Activated naive CD8-positive, alpha-beta T cell treated with anti-CD3 and anti-CD28 coated beads, Interleukin-2, amount 50 U/mL, for 24 hours (primary cell): ENCODE data around the gene SLC25A21.

Experiments used
- ATAC-seq: fragments of 150-1000 bp; cut with Tn5 transposase; one replicate; pipeline ENCODE4 v1.10.0; 2021
- DNase-seq: peaks from one replicate; pipeline ENCODE4 v3.0.0; 2021
- H3K27ac Mint-ChIP-seq: one replicate; pipeline ENCODE4 v1.8.0; 2021; ENCODE audit warnings: mild to moderate bottlenecking, mixed read lengths
- H3K27me3 Mint-ChIP-seq: one replicate; pipeline ENCODE4 v1.8.0; 2021; ENCODE audit warnings: mixed read lengths
- H3K36me3 Mint-ChIP-seq: one replicate; pipeline ENCODE4 v1.8.0; 2021; ENCODE audit warnings: low read depth, mixed read lengths
- H3K4me1 Mint-ChIP-seq: one replicate; pipeline ENCODE4 v1.8.0; 2021; ENCODE audit warnings: mixed read lengths
- H3K4me3 Mint-ChIP-seq: one replicate; pipeline ENCODE4 v1.8.0; 2021; ENCODE audit warnings: mild to moderate bottlenecking, moderate library complexity, mixed read lengths
- H3K9me3 Mint-ChIP-seq: one replicate; pipeline ENCODE4 v1.8.0; 2021; ENCODE audit warnings: mixed read lengths

The SLC25A21 gene

DNA sequence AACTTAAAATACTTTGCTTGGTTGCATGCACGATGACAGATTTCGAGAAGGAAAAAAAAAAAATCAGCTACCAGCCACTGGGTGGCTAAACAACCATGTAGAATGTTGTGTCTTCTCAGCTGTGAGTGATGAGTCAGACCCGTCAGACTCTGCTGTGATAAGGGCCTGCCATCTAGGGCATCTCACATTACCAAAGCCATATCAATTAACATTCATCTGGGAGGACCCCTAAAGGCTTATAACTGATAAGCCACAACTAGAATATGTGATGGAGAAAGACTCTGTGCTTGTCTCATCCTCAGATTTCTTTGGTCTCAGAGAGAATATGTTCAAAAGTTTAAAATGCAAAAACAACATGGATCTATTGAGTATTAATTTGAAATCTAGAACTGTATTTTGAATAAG lies 399.3 kb downstream of the SLC25A21 start:
- ATAC-seq (no peak), DNase-seq (no peak)
- Mint-ChIP-seq H3K9me3 (no peaks in the 10 kb centered on the region), H3K36me3 (no peaks in the 10 kb centered on the region), H3K4me1 (no peaks in the 10 kb centered on the region), H3K4me3 (no peak overlapping the region), H3K27me3 (no peaks in the 10 kb centered on the region), H3K27ac (no peak overlapping the region)

DNA sequence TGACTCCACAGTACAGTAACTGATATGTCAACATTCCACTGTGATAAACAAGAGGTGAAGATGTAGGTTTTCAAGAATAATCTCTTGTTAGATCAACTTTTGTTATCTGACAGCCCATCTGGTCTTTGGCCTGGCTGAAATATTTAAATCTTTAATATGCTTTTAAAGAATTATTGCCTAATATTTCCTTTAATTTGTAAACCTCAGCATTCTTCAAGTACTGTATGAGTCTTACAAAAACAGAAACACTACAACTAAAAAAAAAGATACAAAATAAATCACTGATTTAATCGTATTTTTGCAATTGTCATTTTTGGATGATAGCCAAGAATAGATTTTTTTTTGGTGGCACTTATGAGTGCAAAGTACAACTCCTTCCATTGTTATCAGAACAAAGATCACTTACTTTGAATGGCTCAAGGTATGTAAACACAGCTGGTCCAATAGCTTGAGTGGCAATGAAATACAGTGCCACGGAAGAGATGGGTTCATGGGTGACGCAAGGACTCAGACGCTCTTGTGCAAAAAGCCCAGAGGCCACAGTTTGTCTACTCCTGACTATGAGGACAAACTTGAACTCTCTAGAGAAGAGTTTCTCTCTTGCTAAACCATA lies 401.3 kb downstream of the SLC25A21 start:
- H3K4me3 Mint-ChIP-seq, result no peak overlapping the region

DNA sequence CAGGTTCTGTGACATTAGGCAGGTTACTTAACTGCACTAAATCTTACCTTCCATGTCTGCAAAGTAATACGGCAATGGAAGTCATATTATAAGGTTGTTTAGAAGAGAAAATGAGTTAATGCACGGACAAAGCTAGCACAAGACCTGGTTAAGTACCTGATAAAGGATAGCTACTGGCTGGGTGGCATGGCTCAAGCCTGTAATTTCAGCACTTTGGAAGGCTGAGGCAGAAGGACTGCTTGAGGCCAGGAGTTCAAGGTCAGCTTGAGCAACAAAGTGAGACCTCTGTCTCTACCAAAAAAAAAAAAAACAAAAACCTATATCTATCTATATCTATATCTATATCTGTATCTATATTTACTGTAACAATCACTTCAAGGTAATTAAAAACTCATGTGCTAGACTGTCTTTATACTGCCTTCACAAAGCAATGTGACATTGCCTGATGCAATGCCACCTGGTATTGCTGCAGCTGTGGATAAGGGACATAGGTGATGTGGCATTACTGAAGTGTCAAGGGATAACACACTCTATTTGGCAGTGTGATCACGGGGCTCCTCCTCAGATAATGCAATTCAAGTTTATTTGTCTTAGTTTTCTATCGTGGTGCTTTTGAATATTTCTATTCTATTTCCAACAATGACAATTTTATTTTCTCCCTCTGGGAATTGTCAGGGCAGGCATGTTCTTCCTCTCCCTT lies 403.6 kb downstream of the SLC25A21 start:
- Mint-ChIP-seq H3K27ac (no peak overlapping the region), H3K27me3 (peaks cover 4% of the 10 kb centered on the region), H3K9me3 (no peaks in the 10 kb centered on the region), H3K36me3 (no peaks in the 10 kb centered on the region), H3K4me3 (no peak overlapping the region), H3K4me1 (no peaks in the 10 kb centered on the region)
- DNase-seq (no peak), ATAC-seq (no peak)

More for the DNA sequence above, 401.3 kb downstream of the SLC25A21 start:
- H3K27me3 Mint-ChIP-seq, result peaks cover 4% of the 10 kb centered on the region
- ATAC-seq (no peak), DNase-seq (no peak)
- H3K4me1 Mint-ChIP-seq, result no peaks in the 10 kb centered on the region
- H3K9me3 Mint-ChIP-seq, result no peaks in the 10 kb centered on the region
- H3K36me3 Mint-ChIP-seq, result no peaks in the 10 kb centered on the region
- no peak overlapping the region for H3K27ac Mint-ChIP-seq

DNA sequence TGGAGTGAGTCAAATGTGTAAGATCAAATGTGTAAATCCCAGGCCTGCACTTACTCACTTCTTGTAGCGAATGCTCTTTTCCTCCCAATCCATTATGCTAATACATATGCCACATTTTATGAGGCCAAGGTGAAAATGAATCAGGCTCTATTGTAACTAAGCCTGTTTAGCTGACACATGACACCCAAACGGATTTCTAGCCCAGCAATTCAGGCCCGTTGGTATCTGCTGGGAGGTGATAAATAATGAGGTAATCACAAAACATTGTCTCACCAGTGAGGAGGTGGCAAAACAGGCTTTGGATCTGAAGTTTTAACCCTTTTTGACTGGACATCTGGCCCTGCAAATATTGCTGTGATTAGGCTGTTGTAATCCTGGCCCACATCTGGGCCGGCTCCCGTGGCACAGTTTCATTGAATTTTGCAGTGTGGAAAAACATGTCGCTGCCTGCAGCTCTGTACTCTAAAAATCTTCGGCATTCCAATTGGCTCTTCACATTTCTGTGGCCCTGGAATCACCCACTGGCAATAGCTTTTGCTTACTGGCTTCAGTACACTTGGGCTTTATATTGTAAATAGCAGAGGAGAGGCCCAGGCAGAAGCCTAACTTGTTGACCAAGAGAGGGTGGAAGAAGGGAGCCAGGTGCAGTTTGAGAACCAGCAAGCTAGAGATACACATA lies 404.7 kb downstream of the SLC25A21 start:
- Mint-ChIP-seq H3K36me3 (no peaks in the 10 kb centered on the region), H3K4me1 (no peaks in the 10 kb centered on the region), H3K27ac (no peak overlapping the region), H3K27me3 (peaks cover 4% of the 10 kb centered on the region), H3K9me3 (no peaks in the 10 kb centered on the region), H3K4me3 (no peak overlapping the region)
- ATAC-seq (no peak), DNase-seq (no peak)

DNA sequence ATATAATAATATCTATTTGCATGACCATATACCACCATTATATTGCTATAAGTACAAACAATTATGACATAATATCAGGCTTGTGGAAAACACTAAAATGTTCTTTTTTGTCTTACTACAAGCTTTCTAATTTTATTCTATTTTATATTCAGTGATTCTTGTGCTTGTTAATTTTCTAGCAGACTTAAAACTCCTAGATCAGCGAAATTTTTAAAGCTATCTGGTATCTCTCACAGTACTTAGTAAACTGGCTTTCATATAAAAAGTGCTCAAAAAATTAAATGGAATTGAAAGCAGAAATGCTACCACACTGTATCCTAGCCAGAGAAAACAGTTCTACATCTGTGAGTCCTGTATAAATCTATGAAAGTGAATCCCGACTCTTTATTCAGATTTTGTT lies 405.4 kb downstream of the SLC25A21 start:
- DNase-seq (no peak), ATAC-seq (no peak)
- no peaks in the 10 kb centered on the region for H3K4me1 Mint-ChIP-seq
- no peaks in the 10 kb centered on the region for H3K36me3 Mint-ChIP-seq
- H3K27me3 Mint-ChIP-seq, result peaks cover 4% of the 10 kb centered on the region
- no peak overlapping the region for H3K27ac Mint-ChIP-seq
- H3K4me3 Mint-ChIP-seq, result no peak overlapping the region
- no peaks in the 10 kb centered on the region for H3K9me3 Mint-ChIP-seq

DNA sequence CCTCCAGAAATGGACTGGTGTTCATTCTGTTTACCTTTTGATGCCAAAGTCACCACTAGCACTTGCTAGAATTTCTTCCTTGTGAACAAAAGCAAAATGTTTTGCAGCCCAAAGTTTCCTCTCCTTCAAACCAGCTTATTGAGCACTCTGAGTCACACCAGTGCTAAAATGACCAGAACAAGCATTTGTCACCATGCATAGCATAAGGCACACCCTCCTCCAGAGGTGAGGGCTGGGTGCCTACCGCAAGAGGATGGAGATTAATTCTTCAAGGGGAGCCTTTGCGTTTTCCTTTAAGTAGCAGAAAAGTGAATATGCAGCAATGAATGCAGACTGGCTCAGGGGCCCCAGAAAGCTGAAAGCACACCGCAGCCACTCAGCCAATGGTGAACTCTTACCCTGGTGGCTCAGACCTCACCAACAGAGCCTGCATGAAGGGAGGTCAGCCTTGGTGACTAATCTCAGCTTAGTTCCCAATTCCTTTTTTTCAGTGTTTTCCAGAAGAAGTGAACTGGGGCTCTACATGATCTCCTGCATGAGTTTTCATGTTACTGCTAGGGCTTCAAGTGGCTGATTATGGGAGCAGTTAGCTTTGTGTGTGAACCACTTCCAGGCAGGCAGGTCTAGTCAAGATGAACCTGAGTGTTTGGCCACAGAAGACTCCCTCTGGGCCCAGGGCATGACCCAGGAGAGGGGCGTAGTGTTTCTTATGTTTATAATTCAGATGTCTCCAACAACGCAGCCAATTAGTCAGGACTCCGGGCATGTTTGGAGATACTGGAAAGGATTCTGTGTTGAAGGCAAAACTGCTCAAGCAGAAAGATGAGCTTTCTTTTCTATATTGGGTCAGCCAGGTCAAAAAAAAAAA lies 414.4 kb downstream of the SLC25A21 start:
- Mint-ChIP-seq H3K9me3 (peaks cover 10% of the 10 kb centered on the region), H3K4me3 (no peak overlapping the region), H3K27me3 (no peaks in the 10 kb centered on the region), H3K4me1 (no peaks in the 10 kb centered on the region), H3K36me3 (no peaks in the 10 kb centered on the region), H3K27ac (no peak overlapping the region)
- no peak for DNase-seq
- no peak for ATAC-seq

DNA sequence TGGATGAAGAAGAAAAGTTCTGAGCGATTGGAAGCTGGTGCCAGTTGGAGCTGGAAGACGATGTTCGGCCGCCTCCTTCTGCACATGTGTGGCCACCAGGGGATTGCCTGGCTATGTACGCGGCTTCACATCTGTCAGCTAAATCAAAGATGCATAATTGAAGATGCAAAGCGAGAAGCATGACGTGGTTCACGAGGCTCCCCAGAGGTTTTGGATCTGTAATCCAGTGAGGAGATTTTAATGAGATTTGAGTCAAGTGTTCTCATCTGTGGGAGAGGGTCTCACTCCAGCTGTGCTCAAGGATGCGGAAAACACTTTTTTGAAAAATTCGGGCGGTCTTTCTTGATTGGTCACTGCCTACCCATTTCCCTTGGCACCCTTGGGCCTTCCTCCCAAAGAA lies 416.2 kb downstream of the SLC25A21 start:
- Mint-ChIP-seq H3K4me1 (no peaks in the 10 kb centered on the region), H3K9me3 (peaks cover 14% of the 10 kb centered on the region), H3K36me3 (no peaks in the 10 kb centered on the region), H3K27me3 (no peaks in the 10 kb centered on the region), H3K27ac (no peak overlapping the region), H3K4me3 (no peak overlapping the region)
- DNase-seq (no peak), ATAC-seq (no peak)

DNA sequence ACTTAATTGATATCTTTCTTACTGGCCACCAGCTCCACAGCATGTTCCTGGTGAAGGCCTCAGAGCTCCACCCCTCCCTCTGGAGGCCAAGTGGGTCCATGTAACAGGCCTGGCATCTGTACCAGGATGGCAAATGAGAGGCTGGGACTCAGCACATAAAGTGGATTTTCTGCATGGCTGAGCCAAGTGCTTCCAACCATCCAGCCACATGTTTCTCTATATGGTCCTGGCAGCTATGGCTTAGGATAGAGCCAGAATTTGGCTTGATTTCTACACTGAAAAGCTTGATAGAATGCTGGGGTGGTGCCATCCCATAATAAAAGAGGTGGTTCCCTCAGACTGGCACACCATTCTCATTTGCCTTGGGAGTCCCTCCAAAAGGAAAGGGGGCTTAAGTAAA lies 416.6 kb downstream of the SLC25A21 start:
- no peak for ATAC-seq
- peaks cover 14% of the 10 kb centered on the region for H3K9me3 Mint-ChIP-seq

DNA sequence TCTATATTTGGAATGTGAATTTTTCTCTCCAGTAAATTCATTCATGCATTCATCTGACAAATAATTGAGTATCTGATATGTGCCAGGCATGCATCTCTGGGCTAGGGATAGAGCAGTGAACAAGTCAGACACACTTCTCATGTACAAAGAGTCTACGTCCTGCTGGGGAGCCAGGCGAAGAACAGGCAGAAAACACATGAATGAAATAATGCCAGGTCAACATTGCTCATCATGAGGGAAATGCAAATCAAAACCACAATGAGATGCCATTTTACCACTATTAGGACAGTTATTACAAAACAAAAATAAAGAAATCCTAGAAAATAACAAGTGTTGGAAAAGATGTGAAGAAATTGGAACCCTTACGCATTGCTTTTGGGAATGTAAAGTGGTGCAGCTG lies 420.5 kb downstream of the SLC25A21 start:
- Mint-ChIP-seq H3K27ac (no peak overlapping the region), H3K9me3 (peaks cover 14% of the 10 kb centered on the region), H3K36me3 (no peaks in the 10 kb centered on the region), H3K4me1 (no peaks in the 10 kb centered on the region), H3K27me3 (peaks cover 3% of the 10 kb centered on the region), H3K4me3 (no peak overlapping the region)
- ATAC-seq, result no peak
- no peak for DNase-seq

More for the DNA sequence above, 416.6 kb downstream of the SLC25A21 start:
- DNase-seq, result no peak
- H3K4me1 Mint-ChIP-seq, result no peaks in the 10 kb centered on the region
- H3K27ac Mint-ChIP-seq, result no peak overlapping the region
- no peaks in the 10 kb centered on the region for H3K27me3 Mint-ChIP-seq
- no peak overlapping the region for H3K4me3 Mint-ChIP-seq
- H3K36me3 Mint-ChIP-seq, result no peaks in the 10 kb centered on the region

DNA sequence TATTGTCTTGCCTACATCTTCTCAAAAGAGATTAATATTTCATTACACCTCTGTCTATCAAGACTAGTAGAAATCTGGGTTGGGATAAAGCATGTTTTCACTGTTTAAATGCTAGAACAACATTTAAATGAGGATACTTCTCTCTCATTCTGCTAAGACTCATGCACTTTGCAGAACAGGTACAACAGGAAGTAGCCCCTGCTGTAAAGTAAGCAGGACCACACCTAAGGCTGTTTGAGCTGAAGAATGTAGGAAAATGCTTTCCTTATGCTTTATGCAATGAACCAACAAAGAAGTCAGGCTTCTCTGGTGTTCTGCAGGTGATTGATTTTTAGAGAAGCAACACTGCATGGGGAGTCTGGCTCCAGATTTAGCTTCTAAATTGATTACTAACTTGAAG lies 421.3 kb downstream of the SLC25A21 start:
- Mint-ChIP-seq H3K36me3 (no peaks in the 10 kb centered on the region), H3K27ac (no peak overlapping the region), H3K4me3 (no peak overlapping the region), H3K27me3 (peaks cover 3% of the 10 kb centered on the region), H3K9me3 (peaks cover 14% of the 10 kb centered on the region), H3K4me1 (no peaks in the 10 kb centered on the region)
- DNase-seq, result no peak
- no peak for ATAC-seq

DNA sequence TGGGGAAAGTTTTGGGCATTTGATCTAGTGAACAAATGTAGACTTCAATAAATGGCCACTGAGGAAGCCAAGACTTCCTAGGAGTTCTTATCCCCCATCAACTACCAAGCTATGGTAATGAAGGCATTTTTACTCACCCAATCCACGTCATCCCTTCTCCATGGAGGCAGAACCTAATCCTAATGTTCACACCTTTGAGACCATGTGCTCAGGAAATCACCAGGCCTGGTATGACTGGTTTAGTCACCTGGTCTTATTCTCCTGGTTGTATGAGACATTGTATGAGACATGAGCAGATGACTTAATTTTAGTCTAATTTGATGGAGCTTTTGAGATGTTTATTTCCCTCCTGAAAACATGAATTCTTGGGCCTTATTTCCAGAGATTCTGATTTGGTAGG lies 422.2 kb downstream of the SLC25A21 start:
- Mint-ChIP-seq H3K27ac (no peak overlapping the region), H3K4me1 (no peaks in the 10 kb centered on the region), H3K4me3 (no peak overlapping the region), H3K27me3 (peaks cover 3% of the 10 kb centered on the region), H3K9me3 (peaks cover 21% of the 10 kb centered on the region), H3K36me3 (no peaks in the 10 kb centered on the region)
- no peak for DNase-seq
- no peak for ATAC-seq

DNA sequence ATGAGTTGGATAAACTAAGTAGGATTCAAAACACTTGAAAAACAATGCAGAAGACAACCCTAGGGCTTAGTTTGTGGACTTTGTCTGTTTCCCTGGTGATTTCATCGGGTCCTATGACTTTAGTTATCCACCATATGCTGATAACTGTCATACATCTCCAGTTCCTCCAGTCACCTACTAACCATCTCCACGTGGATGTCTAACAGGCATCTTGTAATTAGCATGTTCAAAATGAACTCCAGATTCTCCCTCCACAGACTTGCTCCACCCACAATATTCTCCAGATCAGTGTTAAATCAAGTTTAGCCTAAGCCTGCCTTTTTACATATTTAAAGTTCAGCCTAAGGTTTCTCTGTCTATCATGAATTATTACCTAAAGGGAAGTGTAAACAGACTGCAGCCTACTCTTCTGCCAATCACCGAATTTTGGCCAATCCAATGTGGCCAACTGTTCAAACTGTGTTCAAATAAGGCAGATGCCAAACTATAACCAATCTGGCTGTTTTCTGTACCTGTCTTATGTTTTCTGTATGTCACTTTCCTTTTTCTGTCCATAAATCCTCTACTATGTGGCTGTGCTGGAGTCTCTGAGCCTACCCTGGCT lies 423.7 kb downstream of the SLC25A21 start:
- Mint-ChIP-seq H3K4me3 (no peak overlapping the region), H3K27me3 (peaks cover 3% of the 10 kb centered on the region), H3K27ac (no peak overlapping the region), H3K9me3 (peaks cover 15% of the 10 kb centered on the region), H3K36me3 (no peaks in the 10 kb centered on the region), H3K4me1 (no peaks in the 10 kb centered on the region)
- no peak for ATAC-seq
- no peak for DNase-seq

DNA sequence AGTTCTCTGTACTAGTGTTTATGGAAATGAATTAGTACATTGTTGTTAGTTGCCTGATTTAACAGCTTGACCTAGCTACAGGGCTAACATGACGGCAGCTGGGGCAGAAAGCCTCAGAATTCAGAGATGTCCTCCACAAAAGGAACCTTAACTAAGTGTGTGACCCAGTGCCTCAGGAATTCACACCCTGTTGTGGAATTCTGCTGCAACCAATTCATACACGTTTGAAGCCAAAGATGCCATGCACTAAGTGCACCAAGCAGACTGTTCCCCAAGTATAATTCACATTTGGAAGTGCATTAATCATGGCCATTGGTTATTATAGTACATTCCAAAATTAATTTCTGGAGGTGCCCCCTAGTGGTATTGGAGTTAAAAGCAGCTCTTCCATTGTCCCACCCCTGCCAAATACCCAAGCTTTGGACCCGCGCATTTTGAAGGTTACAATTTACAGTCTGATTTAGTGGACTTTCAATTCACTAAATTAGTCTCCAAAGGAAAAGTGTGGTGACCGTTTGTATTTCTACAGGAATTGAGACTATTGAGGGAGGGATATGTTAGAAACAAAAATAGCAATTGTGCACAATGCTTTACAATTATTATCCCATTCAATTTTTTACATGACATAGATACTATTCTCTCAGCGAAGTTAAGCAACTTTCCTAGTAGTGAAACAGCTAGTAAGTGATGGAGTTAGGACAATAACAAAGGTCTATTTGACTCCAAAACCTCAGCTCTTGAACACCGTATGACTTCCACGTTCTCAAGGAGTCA lies 424.8 kb downstream of the SLC25A21 start:
- ATAC-seq (no peak), DNase-seq (no peak)
- H3K27ac Mint-ChIP-seq, result no peak overlapping the region
- no peak overlapping the region for H3K4me3 Mint-ChIP-seq
- no peaks in the 10 kb centered on the region for H3K36me3 Mint-ChIP-seq
- peaks cover 13% of the 10 kb centered on the region for H3K9me3 Mint-ChIP-seq
- H3K27me3 Mint-ChIP-seq, result peaks cover 3% of the 10 kb centered on the region
- H3K4me1 Mint-ChIP-seq, result no peaks in the 10 kb centered on the region

DNA sequence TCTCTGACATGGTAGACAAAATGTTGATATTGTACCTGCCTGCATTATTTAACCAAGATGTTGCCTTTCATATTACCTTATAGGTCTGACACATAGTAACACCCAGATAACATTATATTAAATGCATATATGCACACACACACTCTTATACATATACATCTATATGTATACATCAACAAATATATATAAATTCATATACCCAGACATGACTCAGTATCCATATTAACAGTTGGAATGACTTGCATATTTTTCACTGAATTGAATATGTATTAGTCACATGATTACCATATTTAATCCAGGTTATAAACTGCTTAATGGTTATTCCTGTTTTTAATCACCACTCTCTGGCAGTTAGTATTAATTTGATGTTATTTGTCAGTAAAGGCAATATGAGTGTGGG lies 425.5 kb downstream of the SLC25A21 start:
- Mint-ChIP-seq H3K4me1 (no peaks in the 10 kb centered on the region), H3K9me3 (peaks cover 13% of the 10 kb centered on the region), H3K36me3 (no peaks in the 10 kb centered on the region), H3K27ac (no peak overlapping the region), H3K27me3 (peaks cover 3% of the 10 kb centered on the region), H3K4me3 (no peak overlapping the region)
- no peak for ATAC-seq
- no peak for DNase-seq
